Gastroesophageal sphincter (tissue), 4 donors: ENCODE results near the gene ZSCAN29. TPM values are rescaled to one million over a fixed set of nuclear protein-coding genes. Genes with fewer than 3 reads are reported as not detected.

ENCODE experiments used
- ATAC-seq: fragments of 150-250 bp; one replicate; pipeline ENCODE4 v1.9.1; 2016; ENCODE audit warnings: mild to moderate bottlenecking, moderate library complexity
- H3K27ac ChIP-seq, 4 donors: fragments of 200-600 bp; sonication (generic) in 3 of 4; 1 replicate in 3 of 4; 2 replicates in 1 of 4; pipeline ENCODE4 v1.5.1; 2016 to 2019
- H3K27me3 ChIP-seq: fragments of 200-600 bp; sonication (generic); one replicate; pipeline ENCODE4 v1.5.1; 2019
- H3K36me3 ChIP-seq, 2 donors: fragments of 200-600 bp; sonication (generic); one replicate each; pipeline ENCODE4 v1.5.1; 2019; ENCODE audit warnings: control low read depth in 1 of 2
- H3K4me1 ChIP-seq, 3 donors: fragments of 200-600 bp; sonication (generic); 1 replicate in 2 of 3; 2 replicates in 1 of 3; pipeline ENCODE4 v1.5.1; 2016 to 2019; ENCODE audit warnings: control low read depth in 2 of 3
- H3K4me3 ChIP-seq, 2 donors: fragments of 200-600 bp; sonication (generic); one replicate each; pipeline ENCODE4 v1.5.1; 2019; ENCODE audit warnings: mild to moderate bottlenecking in 1 of 2, moderate library complexity in 1 of 2
- H3K9me3 ChIP-seq, 3 donors: fragments of 200-600 bp; sonication (generic); one replicate each; pipeline ENCODE4 v1.5.1; 2017 to 2019; ENCODE audit warnings: control low read depth in 2 of 3
- EP300 ChIP-seq: sonication (generic); formaldehyde crosslinking; IDR thresholded peaks from one replicate; pipeline ENCODE4 v1.6.1; 2017; ENCODE audit warnings: antibody characterized with exemption, mild to moderate bottlenecking
- POLR2A ChIP-seq, 2 donors: fragments of 450-650 bp; IDR thresholded peaks; one replicate each; pipeline ENCODE4 v1.6.1; 2017; ENCODE audit warnings: antibody characterized with exemption in 2 of 2, mild to moderate bottlenecking in 2 of 2, moderate library complexity in 1 of 2
- POLR2AphosphoS5 ChIP-seq: sonication (generic); formaldehyde crosslinking; IDR thresholded peaks from one replicate; pipeline ENCODE4 v1.6.1; 2017; ENCODE audit warnings: antibody characterized with exemption
- WGBS, 2 donors: methylation state at CpG; one replicate each; pipeline ENCODE4 v1.1.5; 2018; ENCODE audit warnings: low coverage in 1 of 2; 5-methylcytosine and 5-hydroxymethylcytosine counted together
- total RNA-seq, 4 donors: library from RNA; depleted of rRNA; stranded (reverse); fragments of >200 nt; gene quantifications; one replicate each; pipeline ENCODE4 v1.1.0, GENCODE V29; 2016
- TF ChIP-seq, protein P1 (sequence below), 4 experiments: fragments of 200-600 bp in 2 of 4; fragments of 450-650 bp in 2 of 4; sonication (generic) in 1 of 4; IDR thresholded peaks; one replicate each; pipeline ENCODE4 v1.5.1; 2017 to 2019; ENCODE audit warnings: antibody characterized with exemption in 4 of 4, mild to moderate bottlenecking in 2 of 4, moderate library complexity in 2 of 4

Gene ZSCAN29
- total RNA-seq, 4 donors from 2014 or later = 18.0 to 30.7 (median 22.3) TPM

DNA sequence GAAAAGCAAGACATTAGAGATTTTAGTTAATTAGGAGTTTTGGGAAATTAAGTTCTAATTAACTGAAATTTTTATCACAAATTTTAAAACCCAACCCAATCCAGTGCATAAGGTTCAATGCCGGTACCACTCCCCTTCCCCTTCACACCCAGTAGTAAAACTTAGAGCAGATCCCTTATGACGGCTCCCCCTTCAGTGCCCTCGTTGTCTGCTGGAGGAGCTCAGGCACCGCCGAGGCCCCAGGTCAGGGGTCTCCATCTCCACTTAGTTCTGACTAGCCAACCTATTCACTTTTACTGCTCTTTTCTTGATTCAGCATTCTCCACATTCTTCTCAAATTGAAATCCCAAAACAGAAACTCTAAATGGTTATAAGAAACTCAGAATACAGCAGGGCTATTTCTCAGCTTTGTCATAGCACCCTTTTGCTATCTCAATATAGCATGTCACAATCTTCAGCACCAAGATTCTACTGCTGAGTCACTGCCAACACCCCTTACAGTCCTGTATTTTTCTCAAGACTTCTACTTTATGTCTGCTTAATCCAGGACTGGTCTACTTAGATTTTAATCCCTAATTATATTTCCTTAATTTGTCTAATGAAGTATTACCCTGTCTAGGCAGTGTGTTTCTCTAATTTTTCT, 39.9 kb upstream of the ZSCAN29 start:
- Histone ChIP-seq H3K4me3 (no peak overlapping the region), H3K27ac (no peak overlapping the region), H3K9me3 (no peaks in the 10 kb centered on the region), H3K27me3 (no peaks in the 10 kb centered on the region), H3K4me1 (no peaks in the 10 kb centered on the region), H3K36me3 (peaks cover 3 to 100% of the 10 kb centered on the region in 2 donors)
- TF ChIP-seq, protein P1, sequence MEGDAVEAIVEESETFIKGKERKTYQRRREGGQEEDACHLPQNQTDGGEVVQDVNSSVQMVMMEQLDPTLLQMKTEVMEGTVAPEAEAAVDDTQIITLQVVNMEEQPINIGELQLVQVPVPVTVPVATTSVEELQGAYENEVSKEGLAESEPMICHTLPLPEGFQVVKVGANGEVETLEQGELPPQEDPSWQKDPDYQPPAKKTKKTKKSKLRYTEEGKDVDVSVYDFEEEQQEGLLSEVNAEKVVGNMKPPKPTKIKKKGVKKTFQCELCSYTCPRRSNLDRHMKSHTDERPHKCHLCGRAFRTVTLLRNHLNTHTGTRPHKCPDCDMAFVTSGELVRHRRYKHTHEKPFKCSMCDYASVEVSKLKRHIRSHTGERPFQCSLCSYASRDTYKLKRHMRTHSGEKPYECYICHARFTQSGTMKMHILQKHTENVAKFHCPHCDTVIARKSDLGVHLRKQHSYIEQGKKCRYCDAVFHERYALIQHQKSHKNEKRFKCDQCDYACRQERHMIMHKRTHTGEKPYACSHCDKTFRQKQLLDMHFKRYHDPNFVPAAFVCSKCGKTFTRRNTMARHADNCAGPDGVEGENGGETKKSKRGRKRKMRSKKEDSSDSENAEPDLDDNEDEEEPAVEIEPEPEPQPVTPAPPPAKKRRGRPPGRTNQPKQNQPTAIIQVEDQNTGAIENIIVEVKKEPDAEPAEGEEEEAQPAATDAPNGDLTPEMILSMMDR (IDR thresholded peaks at IDR 0.05) = no peak
- TF ChIP-seq POLR2AphosphoS5 (no peak), EP300 (no peak), POLR2A (IDR thresholded peaks at IDR 0.05) (no peak)
- 77 to 85% methylated on average over 5 of the region's 5 CpGs for WGBS, 2 donors
- no peak for ATAC-seq

DNA sequence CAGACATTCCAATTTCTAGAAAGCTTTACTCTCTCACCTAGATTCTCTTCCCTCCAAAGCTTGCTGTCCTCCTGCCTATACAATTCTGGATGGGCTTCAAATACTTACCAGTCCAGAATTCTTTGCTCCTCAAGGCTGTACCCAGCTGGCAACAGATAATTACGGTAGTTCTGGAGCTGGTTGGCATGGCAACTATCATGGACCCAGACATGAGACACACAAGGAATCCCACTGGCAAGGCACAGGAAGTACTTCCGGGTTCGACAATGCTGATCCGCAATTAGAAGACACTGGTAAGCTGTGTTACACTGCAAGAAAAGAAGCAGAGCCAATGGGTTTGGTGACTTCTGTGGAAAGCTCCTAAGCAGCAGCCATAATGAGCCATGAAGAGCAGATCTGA, 37.9 kb upstream of the ZSCAN29 start:
- ATAC-seq = no peak
- WGBS, 2 donors = 80 to 90% methylated on average over 3 to 4 of the region's 4 CpGs
- H3K27me3 ChIP-seq = no peaks in the 10 kb centered on the region
- peaks cover 3 to 100% of the 10 kb centered on the region in 2 donors for H3K36me3 ChIP-seq
- H3K4me3 ChIP-seq = no peak overlapping the region
- no peak for TF ChIP-seq POLR2A (IDR thresholded peaks at IDR 0.05)
- no peak for TF ChIP-seq POLR2AphosphoS5
- TF ChIP-seq, protein P1 (IDR thresholded peaks at IDR 0.05) = no peak
- no peak overlapping the region for H3K27ac ChIP-seq
- no peaks in the 10 kb centered on the region for H3K9me3 ChIP-seq
- H3K4me1 ChIP-seq = no peaks in the 10 kb centered on the region

DNA sequence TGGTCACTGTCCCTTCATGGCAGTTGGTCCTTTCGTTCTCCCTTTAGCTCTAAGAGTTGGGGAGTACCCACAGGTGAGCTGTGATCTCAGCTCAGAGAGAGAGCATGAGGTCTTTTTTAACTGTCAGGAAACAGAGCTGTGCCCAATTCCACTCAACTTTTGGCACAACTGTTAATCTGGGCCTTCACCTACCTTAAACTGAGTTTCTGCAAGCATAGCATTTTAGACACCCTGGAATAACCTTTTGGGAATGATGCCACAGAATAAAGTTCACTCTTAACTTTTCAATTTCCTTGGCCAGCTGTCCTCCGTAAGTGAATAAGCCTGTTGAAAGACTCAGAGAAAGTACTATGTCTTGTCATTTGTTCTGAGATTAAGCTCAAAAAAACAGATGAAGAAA, 36.0 kb upstream of the ZSCAN29 start:
- 64 to 68% methylated on average over 1 to 2 of the region's 2 CpGs for WGBS, 2 donors
- TF ChIP-seq, protein P1 (IDR thresholded peaks at IDR 0.05) = no peak
- TF ChIP-seq POLR2AphosphoS5 (no peak), POLR2A (IDR thresholded peaks at IDR 0.05) (no peak), EP300 (no peak)
- no peak overlapping the region for H3K4me3 ChIP-seq
- H3K4me1 ChIP-seq = no peaks in the 10 kb centered on the region
- no peak for ATAC-seq
- no peak overlapping the region for H3K27ac ChIP-seq
- no peaks in the 10 kb centered on the region for H3K9me3 ChIP-seq
- no peaks in the 10 kb centered on the region for H3K27me3 ChIP-seq
- peaks cover 3 to 100% of the 10 kb centered on the region in 2 donors for H3K36me3 ChIP-seq

DNA sequence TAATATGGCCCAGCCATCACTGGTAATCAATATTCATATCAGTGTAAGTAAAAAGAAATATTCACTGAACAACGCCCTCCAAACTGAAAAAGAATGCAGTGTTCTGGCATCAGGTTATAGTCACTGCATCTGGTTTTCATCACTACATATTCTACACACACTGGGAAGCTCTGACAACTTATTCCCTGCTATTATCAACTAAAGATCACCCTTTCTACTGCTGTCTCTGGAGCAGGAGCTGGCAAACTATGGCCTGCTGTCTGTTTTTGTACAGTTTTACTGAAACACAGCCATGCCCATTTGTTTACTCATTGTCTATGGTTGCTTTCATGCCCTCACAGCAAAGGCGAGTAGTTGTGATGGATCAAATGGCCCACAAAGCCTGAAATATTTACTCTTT, 35.3 kb upstream of the ZSCAN29 start:
- no peak overlapping the region for H3K27ac ChIP-seq
- H3K36me3 ChIP-seq = peaks cover 3 to 100% of the 10 kb centered on the region in 2 donors
- WGBS, 2 donors = 30 to 36% methylated on average over 1 to 2 of the region's 2 CpGs
- no peak overlapping the region for H3K4me3 ChIP-seq
- H3K9me3 ChIP-seq = no peaks in the 10 kb centered on the region
- no peak for ATAC-seq
- H3K4me1 ChIP-seq = no peaks in the 10 kb centered on the region
- no peak for TF ChIP-seq EP300
- TF ChIP-seq POLR2AphosphoS5 = no peak
- no peak for TF ChIP-seq POLR2A (IDR thresholded peaks at IDR 0.05)
- no peaks in the 10 kb centered on the region for H3K27me3 ChIP-seq

DNA sequence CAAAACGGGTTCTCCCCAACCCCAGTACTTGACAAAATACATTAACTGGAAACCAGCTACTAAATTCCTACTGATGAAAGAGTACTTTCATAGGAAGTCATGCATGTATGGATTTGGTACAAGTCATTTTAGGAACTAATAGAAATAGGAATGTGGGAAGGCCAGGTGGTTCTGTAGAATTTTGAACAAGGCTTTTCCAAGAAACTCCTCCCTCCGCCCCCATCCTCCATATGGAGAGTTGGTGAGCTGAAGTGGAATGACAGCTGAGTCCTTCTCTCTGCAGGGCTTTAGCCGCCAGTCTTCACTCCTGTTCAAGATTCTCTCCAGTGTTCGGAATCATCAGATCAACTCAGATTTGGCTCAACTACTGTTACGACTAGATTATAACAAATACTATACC, 33.3 kb upstream of the ZSCAN29 start:
- no peak for TF ChIP-seq POLR2A (IDR thresholded peaks at IDR 0.05)
- TF ChIP-seq, protein P1 (IDR thresholded peaks at IDR 0.05) = no peak
- no peak for TF ChIP-seq POLR2AphosphoS5
- TF ChIP-seq EP300 = no peak
- no peak overlapping the region for H3K4me3 ChIP-seq
- no peaks in the 10 kb centered on the region for H3K9me3 ChIP-seq
- no peak for ATAC-seq
- no peaks in the 10 kb centered on the region for H3K27me3 ChIP-seq
- H3K36me3 ChIP-seq = peaks cover 0 to 100% of the 10 kb centered on the region in 2 donors
- H3K27ac ChIP-seq = no peak overlapping the region
- H3K4me1 ChIP-seq = no peaks in the 10 kb centered on the region
- 86 to 93% methylated on average over 3 to 5 of the region's 5 CpGs for WGBS, 2 donors
